Fibroblast of lung (primary cell): ENCODE measurements around the gene LANCL2. TPM values are rescaled to one million over a fixed set of nuclear protein-coding genes. Genes with fewer than 3 reads are reported as not detected.

Experiments used
- DNase-seq, 2 donors: peaks; one replicate each; pipeline versions ENCODE4 v3.0.0 to v3.0.0-alpha.2; 2010; ENCODE audit warnings: low read depth in 2 of 2
- H2AFZ ChIP-seq: 2 replicates; pipeline ENCODE4 v1.5.1; 2012; ENCODE audit warnings: low read length, control low read depth, inconsistent platforms
- H3K27ac ChIP-seq: 2 replicates; pipeline ENCODE4 v1.5.1; 2011; ENCODE audit warnings: low read length, control low read depth; ENCODE audit not compliant: insufficient read depth
- H3K27me3 ChIP-seq: 2 replicates; pipeline ENCODE4 v1.5.1; 2011; ENCODE audit warnings: mild to moderate bottlenecking, low read length; ENCODE audit not compliant: control insufficient read depth, insufficient read depth
- H3K36me3 ChIP-seq: 2 replicates; pipeline ENCODE4 v1.5.1; 2011; ENCODE audit warnings: low read length; ENCODE audit not compliant: control insufficient read depth, insufficient read depth
- H3K4me1 ChIP-seq: 2 replicates; pipeline ENCODE4 v1.5.1; 2011; ENCODE audit warnings: low read length; ENCODE audit not compliant: control insufficient read depth, insufficient read depth; ENCODE audit errors: extremely low read depth
- H3K4me2 ChIP-seq: 2 replicates; pipeline ENCODE4 v1.5.1; 2011; ENCODE audit warnings: low read length, control low read depth; ENCODE audit not compliant: insufficient read depth; ENCODE audit errors: extremely low read depth
- H3K4me3 ChIP-seq, 4 experiments: fragments of 200-600 bp in 1 of 4; sonication (generic) in 1 of 4; replicated peaks in 1 of 4; 2 replicates each; pipeline ENCODE4 v1.5.1; 2011 to 2016; ENCODE audit warnings: low read length in 4 of 4, low read depth in 3 of 4, mild to moderate bottlenecking in 3 of 4, control low read depth in 2 of 4, inconsistent platforms in 1 of 4, mixed read lengths in 1 of 4; ENCODE audit not compliant: insufficient read depth in 1 of 4; ENCODE audit errors: control extremely low read depth in 1 of 4
- H3K79me2 ChIP-seq: 2 replicates; pipeline ENCODE4 v1.5.1; 2012; ENCODE audit warnings: mild to moderate bottlenecking, low read length, inconsistent platforms; ENCODE audit not compliant: control insufficient read depth, insufficient read depth
- H3K9ac ChIP-seq: 2 replicates; pipeline ENCODE4 v1.5.1; 2011; ENCODE audit warnings: mild to moderate bottlenecking, low read length, control low read depth; ENCODE audit not compliant: insufficient read depth
- H3K9me3 ChIP-seq: 2 replicates; pipeline ENCODE4 v1.5.1; 2012; ENCODE audit warnings: low read depth, low read length; ENCODE audit not compliant: control insufficient read depth, insufficient read depth
- H4K20me1 ChIP-seq: 2 replicates; pipeline ENCODE4 v1.5.1; 2011; ENCODE audit warnings: low read length; ENCODE audit not compliant: control insufficient read depth, insufficient read depth; ENCODE audit errors: extremely low read depth
- CTCF ChIP-seq, 2 donors: IDR thresholded peaks in 1 of 2; conservative IDR thresholded peaks in 1 of 2; 1 replicate in 1 of 2; 2 replicates in 1 of 2; pipeline ENCODE4 v1.5.1; 2011 to 2012; ENCODE audit warnings: low read length in 2 of 2, control low read depth in 1 of 2, inconsistent platforms in 1 of 2, low read depth in 1 of 2, mild to moderate bottlenecking in 1 of 2
- EZH2 ChIP-seq: IDR thresholded peaks from 2 replicates; pipeline ENCODE4 v1.5.1; 2012; ENCODE audit warnings: low read length, control low read depth, mild to moderate bottlenecking; ENCODE audit errors: missing control alignments
- polyA plus RNA-seq, 2 donors: library from polyadenylated mRNA; depleted of rRNA in 1 of 2; stranded (reverse) in 1 of 2; unstranded in 1 of 2; fragments of >200 nt; gene quantifications; 2 replicates each; pipeline ENCODE4 v1.2.1, GENCODE V29; 2011 to 2012; ENCODE audit warnings: missing spikeins in 1 of 2
- total RNA-seq: library from RNA; depleted of rRNA; stranded (reverse); fragments of >200 nt; gene quantifications from 2 replicates; pipeline ENCODE4 v1.2.1, GENCODE V29; 2014

The LANCL2 gene
- total and polyA plus RNA-seq, 2 donors (not counting 1 experiment from before 2014, with no cell fraction given) = 8.9 to 15.0 TPM

- H3K4me1 ChIP-seq = peaks cover 12% of the 10 kb centered on the region
- no peak overlapping the region for H3K27ac ChIP-seq
- H3K4me2 ChIP-seq = no peak overlapping the region
- no peaks in the 10 kb centered on the region for H4K20me1 ChIP-seq
- H3K9me3 ChIP-seq = no peaks in the 10 kb centered on the region
- peaks cover 5% of the 10 kb centered on the region for H3K36me3 ChIP-seq
- no peaks in the 10 kb centered on the region for H3K27me3 ChIP-seq
- DNase-seq = no peak
- H3K9ac ChIP-seq = no peak overlapping the region
- H2AFZ ChIP-seq = no peak overlapping the region
- TF ChIP-seq EZH2 (no peak), CTCF (conservative IDR thresholded peaks at IDR 0.05 in 1 of 2, IDR thresholded peaks at IDR 0.05 in 1 of 2; ENCODE audit: low read depth in 1 of 2, low read length in 2 of 2) (no peak)
- no peaks in the 10 kb centered on the region for H3K79me2 ChIP-seq
- no peak overlapping the region for H3K4me3 ChIP-seq
Measured at GRCh38 chr7:55425141-55425752, 60.1 kb downstream of the LANCL2 start.

- Histone ChIP-seq H3K27ac (no peak overlapping the region), H3K27me3 (no peaks in the 10 kb centered on the region), H3K79me2 (no peaks in the 10 kb centered on the region), H3K9ac (no peak overlapping the region), H3K4me2 (no peak overlapping the region), H3K4me1 (peaks cover 9% of the 10 kb centered on the region), H4K20me1 (no peaks in the 10 kb centered on the region), H3K9me3 (no peaks in the 10 kb centered on the region), H2AFZ (no peak overlapping the region), H3K4me3 (no peak overlapping the region), H3K36me3 (peaks cover 5% of the 10 kb centered on the region)
- no peak for DNase-seq
- no peak for TF ChIP-seq CTCF (conservative IDR thresholded peaks at IDR 0.05 in 1 of 2, IDR thresholded peaks at IDR 0.05 in 1 of 2; ENCODE audit: low read depth in 1 of 2, low read length in 2 of 2)
- TF ChIP-seq EZH2 = no peak
Measured at GRCh38 chr7:55426676-55427075, 61.5 kb downstream of the LANCL2 start.

GRCh38 chr7:55427342-55427741 is 62.2 kb downstream of the LANCL2 start:
- no peaks in the 10 kb centered on the region for H3K9me3 ChIP-seq
- no peak overlapping the region for H2AFZ ChIP-seq
- H3K4me1 ChIP-seq = peaks cover 9% of the 10 kb centered on the region
- H3K36me3 ChIP-seq = peaks cover 5% of the 10 kb centered on the region
- H3K4me2 ChIP-seq = no peak overlapping the region
- no peak for TF ChIP-seq CTCF (conservative IDR thresholded peaks at IDR 0.05 in 1 of 2, IDR thresholded peaks at IDR 0.05 in 1 of 2; ENCODE audit: low read depth in 1 of 2, low read length in 2 of 2)
- no peak for TF ChIP-seq EZH2
- H3K9ac ChIP-seq = no peak overlapping the region
- no peaks in the 10 kb centered on the region for H4K20me1 ChIP-seq
- DNase-seq = peak in 1 of 2 donors; percentile 70
- no peak overlapping the region for H3K27ac ChIP-seq
- no peak overlapping the region for H3K4me3 ChIP-seq
- H3K79me2 ChIP-seq = no peaks in the 10 kb centered on the region
- H3K27me3 ChIP-seq = no peaks in the 10 kb centered on the region
